OCI-LY1 (cell line): ENCODE results near the gene RHOBTB3.

Source experiments
- H2AFZ ChIP-seq: fragments of 200-600 bp; sonication (generic), shearing (Covaris generic); 2 replicates; pipeline ENCODE4 v1.6.0; 2014; ENCODE audit warnings: antibody characterized with exemption, mild to moderate bottlenecking, low read length
- H3F3A ChIP-seq: fragments of 200-600 bp; sonication (generic), shearing (Covaris generic); 2 replicates; pipeline ENCODE4 v1.6.0; 2014; ENCODE audit warnings: mild to moderate bottlenecking, antibody characterized with exemption, low read length, moderate library complexity; ENCODE audit not compliant: insufficient read depth
- H3K27ac ChIP-seq: fragments of 200-600 bp; sonication (generic); 2 replicates; pipeline ENCODE4 v1.5.1; 2014; ENCODE audit warnings: low read length, mixed run types, mild to moderate bottlenecking, low read depth; ENCODE audit not compliant: poor library complexity, severe bottlenecking
- H3K27me3 ChIP-seq: fragments of 200-600 bp; sonication (generic); 2 replicates; pipeline ENCODE4 v1.6.0; 2014; ENCODE audit warnings: antibody characterized with exemption, mild to moderate bottlenecking, low read length, moderate library complexity; ENCODE audit not compliant: insufficient read depth
- H3K36me3 ChIP-seq: fragments of 200-600 bp; sonication (generic); 2 replicates; pipeline ENCODE4 v1.6.1; 2014; ENCODE audit warnings: mild to moderate bottlenecking, antibody characterized with exemption, low read length, moderate library complexity, mixed read lengths; ENCODE audit not compliant: insufficient read depth
- H3K4me1 ChIP-seq: fragments of 200-600 bp; sonication (generic); 2 replicates; pipeline ENCODE4 v1.5.1; 2014; ENCODE audit warnings: mild to moderate bottlenecking, low read length, moderate library complexity; ENCODE audit not compliant: insufficient read depth, severe bottlenecking
- H3K4me2 ChIP-seq: fragments of 200-600 bp; sonication (generic), shearing (Covaris generic); 2 replicates; pipeline ENCODE4 v1.6.1; 2014; ENCODE audit warnings: low read length
- H3K4me3 ChIP-seq: fragments of 200-600 bp; sonication (generic); 2 replicates; pipeline ENCODE4 v1.5.1; 2014; ENCODE audit warnings: low read length, low read depth, mild to moderate bottlenecking, mixed read lengths; ENCODE audit not compliant: poor library complexity, severe bottlenecking
- H3K79me2 ChIP-seq: fragments of 200-600 bp; shearing (Covaris generic); 2 replicates; pipeline ENCODE4 v1.6.1; 2016; ENCODE audit warnings: mixed run types, low read length, mixed read lengths; ENCODE audit not compliant: insufficient read depth
- H3K9ac ChIP-seq: fragments of 200-600 bp; sonication (generic), shearing (Covaris generic); 2 replicates; pipeline ENCODE4 v1.6.1; 2014; ENCODE audit warnings: mild to moderate bottlenecking, low read length, mixed read lengths
- H3K9me2 ChIP-seq: fragments of 200-600 bp; sonication (generic), shearing (Covaris generic); 2 replicates; pipeline ENCODE4 v1.6.1; 2014; ENCODE audit warnings: low read depth, mild to moderate bottlenecking, low read length, mixed read lengths
- H3K9me3 ChIP-seq: fragments of 200-600 bp; shearing (Covaris generic); 2 replicates; pipeline ENCODE4 v1.6.1; 2014; ENCODE audit warnings: low read length, mixed read lengths
- H4K20me1 ChIP-seq: fragments of 200-600 bp; sonication (generic), shearing (Covaris generic); 2 replicates; pipeline ENCODE4 v1.6.0; 2016; ENCODE audit warnings: mild to moderate bottlenecking, low read length; ENCODE audit not compliant: insufficient read depth
- CTCF ChIP-seq: fragments of 200-600 bp; sonication (generic), shearing (Covaris generic); IDR thresholded peaks from 2 replicates; pipeline ENCODE4 v1.5.1; 2017; ENCODE audit warnings: mild to moderate bottlenecking, antibody characterized with exemption, low read length, moderate library complexity, mixed read lengths
- EZH2 ChIP-seq: fragments of 200-600 bp; sonication (generic), shearing (Covaris generic); IDR thresholded peaks from 2 replicates; pipeline ENCODE4 v1.8.0; 2017; ENCODE audit warnings: borderline replicate concordance, mixed run types, mild to moderate bottlenecking, antibody characterized with exemption, low read length, moderate library complexity, mixed read lengths

RHOBTB3 gene

GRCh38 chr5:95761771-95762651 lies 30.9 kb downstream of the RHOBTB3 start:
- Histone ChIP-seq H3K27me3 (no peaks in the 10 kb centered on the region), H3K9me2 (no peaks in the 10 kb centered on the region), H3K9me3 (no peaks in the 10 kb centered on the region), H2AFZ (no peak overlapping the region), H3K4me3 (no peak overlapping the region), H3K9ac (no peak overlapping the region), H4K20me1 (no peaks in the 10 kb centered on the region), H3K79me2 (no peaks in the 10 kb centered on the region), H3K4me1 (peaks cover 4% of the 10 kb centered on the region), H3K4me2 (no peak overlapping the region), H3K36me3 (no peaks in the 10 kb centered on the region), H3K27ac (no peak overlapping the region), H3F3A (no peaks in the 10 kb centered on the region)
- TF ChIP-seq EZH2 (no peak), CTCF (no peak)

- Histone ChIP-seq H2AFZ (no peak overlapping the region), H3F3A (no peaks in the 10 kb centered on the region), H3K4me1 (peaks cover 4% of the 10 kb centered on the region), H3K4me2 (no peak overlapping the region), H3K4me3 (no peak overlapping the region), H3K9me3 (no peaks in the 10 kb centered on the region), H3K9ac (no peak overlapping the region), H3K36me3 (no peaks in the 10 kb centered on the region), H4K20me1 (no peaks in the 10 kb centered on the region), H3K27me3 (no peaks in the 10 kb centered on the region), H3K9me2 (no peaks in the 10 kb centered on the region), H3K79me2 (no peaks in the 10 kb centered on the region), H3K27ac (no peak overlapping the region)
- TF ChIP-seq CTCF (no peak), EZH2 (no peak)
Observed at GRCh38 chr5:95762652-95763041, 31.5 kb downstream of the RHOBTB3 start.

- no peak overlapping the region for H3K27ac ChIP-seq
- H3K4me3 ChIP-seq, result no peak overlapping the region
- H3K4me1 ChIP-seq, result peaks cover 4% of the 10 kb centered on the region
- no peaks in the 10 kb centered on the region for H3K36me3 ChIP-seq
- H3K79me2 ChIP-seq, result no peaks in the 10 kb centered on the region
- H4K20me1 ChIP-seq, result no peaks in the 10 kb centered on the region
- H3F3A ChIP-seq, result no peaks in the 10 kb centered on the region
- no peak overlapping the region for H3K4me2 ChIP-seq
- H3K27me3 ChIP-seq, result no peaks in the 10 kb centered on the region
- H3K9ac ChIP-seq, result no peak overlapping the region
- TF ChIP-seq EZH2, result no peak
- no peak for TF ChIP-seq CTCF
- H3K9me3 ChIP-seq, result no peaks in the 10 kb centered on the region
- no peak overlapping the region for H2AFZ ChIP-seq
- no peaks in the 10 kb centered on the region for H3K9me2 ChIP-seq
Observed at GRCh38 chr5:95763941-95764340, 32.8 kb downstream of the RHOBTB3 start.
